Measurements from ENCODE around the gene ATF7IP.

DNA sequence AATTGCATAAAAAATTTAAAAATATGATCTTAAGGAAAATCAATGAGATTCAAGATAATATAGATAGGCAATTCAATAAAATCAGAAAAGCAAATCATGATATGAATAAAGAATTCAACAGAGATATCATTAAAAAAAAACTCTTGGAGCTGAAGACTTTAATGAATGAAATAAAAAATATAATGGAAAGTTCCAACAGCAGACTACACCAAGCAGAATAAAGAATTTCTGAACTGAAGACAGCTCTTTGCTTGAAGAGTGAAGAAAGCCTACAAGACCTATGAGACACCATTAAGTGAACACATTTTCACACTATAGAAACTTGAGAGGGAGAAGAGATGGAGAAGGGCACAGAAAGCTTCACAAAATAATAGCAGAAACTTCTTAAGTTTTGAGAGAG is 156.3 kb downstream of the ATF7IP start:
- TF ChIP-seq, protein P1, sequence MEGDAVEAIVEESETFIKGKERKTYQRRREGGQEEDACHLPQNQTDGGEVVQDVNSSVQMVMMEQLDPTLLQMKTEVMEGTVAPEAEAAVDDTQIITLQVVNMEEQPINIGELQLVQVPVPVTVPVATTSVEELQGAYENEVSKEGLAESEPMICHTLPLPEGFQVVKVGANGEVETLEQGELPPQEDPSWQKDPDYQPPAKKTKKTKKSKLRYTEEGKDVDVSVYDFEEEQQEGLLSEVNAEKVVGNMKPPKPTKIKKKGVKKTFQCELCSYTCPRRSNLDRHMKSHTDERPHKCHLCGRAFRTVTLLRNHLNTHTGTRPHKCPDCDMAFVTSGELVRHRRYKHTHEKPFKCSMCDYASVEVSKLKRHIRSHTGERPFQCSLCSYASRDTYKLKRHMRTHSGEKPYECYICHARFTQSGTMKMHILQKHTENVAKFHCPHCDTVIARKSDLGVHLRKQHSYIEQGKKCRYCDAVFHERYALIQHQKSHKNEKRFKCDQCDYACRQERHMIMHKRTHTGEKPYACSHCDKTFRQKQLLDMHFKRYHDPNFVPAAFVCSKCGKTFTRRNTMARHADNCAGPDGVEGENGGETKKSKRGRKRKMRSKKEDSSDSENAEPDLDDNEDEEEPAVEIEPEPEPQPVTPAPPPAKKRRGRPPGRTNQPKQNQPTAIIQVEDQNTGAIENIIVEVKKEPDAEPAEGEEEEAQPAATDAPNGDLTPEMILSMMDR (IDR thresholded peaks at IDR 0.05): no peak
- no peak for TF ChIP-seq EZH2 (IDR thresholded peaks at IDR 0.05; ENCODE audit: borderline replicate concordance, insufficient read depth, low read depth, low read length, poor library complexity, severe bottlenecking)
